Uterus (tissue), 4 donors: ENCODE results near the gene DLX4. TPM values are rescaled to one million over a fixed set of nuclear protein-coding genes. Genes with fewer than 3 reads are reported as not detected.

Experiments used
- DNase-seq, 2 donors: peaks; one replicate each; pipeline ENCODE4 v3.0.0-alpha.2; 2019 to 2020
- H3K27ac ChIP-seq, 2 donors: fragments of 200-600 bp; sonication (generic); 1 replicate in 1 of 2; 2 replicates in 1 of 2; pipeline ENCODE4 v1.5.1; 2016 to 2018
- H3K27me3 ChIP-seq, 2 donors: fragments of 200-600 bp; sonication (generic); one replicate each; pipeline ENCODE4 v1.5.1; 2018 to 2019; ENCODE audit warnings: control low read depth in 1 of 2
- H3K36me3 ChIP-seq, 2 donors: fragments of 200-600 bp; sonication (generic); one replicate each; pipeline ENCODE4 v1.5.1; 2019; ENCODE audit warnings: control low read depth in 1 of 2
- H3K4me1 ChIP-seq, 2 donors: fragments of 200-600 bp; sonication (generic); one replicate each; pipeline ENCODE4 v1.5.1; 2018 to 2019; ENCODE audit warnings: control low read depth in 1 of 2
- H3K4me3 ChIP-seq, 2 donors: fragments of 200-600 bp; sonication (generic); 1 replicate in 1 of 2; 2 replicates in 1 of 2; pipeline ENCODE4 v1.5.1; 2018 to 2019; ENCODE audit warnings: mild to moderate bottlenecking in 1 of 2
- H3K9me3 ChIP-seq, 2 donors: fragments of 200-600 bp; sonication (generic); one replicate each; pipeline ENCODE4 v1.5.1; 2019; ENCODE audit warnings: control low read depth in 1 of 2
- CTCF ChIP-seq, 4 experiments: fragments of 200-600 bp in 2 of 4; fragments of 450-650 bp in 2 of 4; sonication (generic) in 2 of 4; IDR thresholded peaks; one replicate each; pipeline ENCODE4 v1.5.1; 2016 to 2019; ENCODE audit warnings: antibody characterized with exemption in 4 of 4, mild to moderate bottlenecking in 2 of 4, moderate library complexity in 1 of 4
- POLR2A ChIP-seq, 2 donors: fragments of 450-650 bp; IDR thresholded peaks; one replicate each; pipeline ENCODE4 v1.6.1; 2016; ENCODE audit warnings: antibody characterized with exemption in 2 of 2, mild to moderate bottlenecking in 1 of 2, moderate library complexity in 1 of 2
- intact Hi-C: fragments of 100-400 bp; cut with DNase I; formaldehyde crosslinking; loops from one replicate; pipeline ENCODE4 v1.15.1; 2023; ENCODE audit warnings: low total_unique reads
- total RNA-seq, 4 donors: library from RNA; depleted of rRNA in 3 of 4; stranded (reverse); fragments of >200 nt in 3 of 4; gene quantifications; one replicate each; pipeline versions ENCODE4 v1.1.0 to v1.2.4, GENCODE V29; 2014 to 2023
- donor health status: DM: yes; HTN: yes; CAD: no.

DLX4 gene
- total RNA-seq, 4 donors from 2014 or later = not detected

GRCh38 chr17:49964303-49964768, 4.7 kb upstream of the DLX4 start:
- no peak overlapping the region for H3K27ac ChIP-seq
- no peaks in the 10 kb centered on the region for H3K9me3 ChIP-seq
- TF ChIP-seq POLR2A (IDR thresholded peaks at IDR 0.05) (no peak), CTCF (IDR thresholded peaks at IDR 0.05) (no peak)
- no peak overlapping the region for H3K4me3 ChIP-seq
- no peaks in the 10 kb centered on the region for H3K36me3 ChIP-seq
- no peak for DNase-seq
- peaks cover 0 to 19% of the 10 kb centered on the region in 2 donors for H3K4me1 ChIP-seq
- intact Hi-C loops = no loop called here
- H3K27me3 ChIP-seq = peaks cover 38 to 58% of the 10 kb centered on the region in 2 donors

DNA sequence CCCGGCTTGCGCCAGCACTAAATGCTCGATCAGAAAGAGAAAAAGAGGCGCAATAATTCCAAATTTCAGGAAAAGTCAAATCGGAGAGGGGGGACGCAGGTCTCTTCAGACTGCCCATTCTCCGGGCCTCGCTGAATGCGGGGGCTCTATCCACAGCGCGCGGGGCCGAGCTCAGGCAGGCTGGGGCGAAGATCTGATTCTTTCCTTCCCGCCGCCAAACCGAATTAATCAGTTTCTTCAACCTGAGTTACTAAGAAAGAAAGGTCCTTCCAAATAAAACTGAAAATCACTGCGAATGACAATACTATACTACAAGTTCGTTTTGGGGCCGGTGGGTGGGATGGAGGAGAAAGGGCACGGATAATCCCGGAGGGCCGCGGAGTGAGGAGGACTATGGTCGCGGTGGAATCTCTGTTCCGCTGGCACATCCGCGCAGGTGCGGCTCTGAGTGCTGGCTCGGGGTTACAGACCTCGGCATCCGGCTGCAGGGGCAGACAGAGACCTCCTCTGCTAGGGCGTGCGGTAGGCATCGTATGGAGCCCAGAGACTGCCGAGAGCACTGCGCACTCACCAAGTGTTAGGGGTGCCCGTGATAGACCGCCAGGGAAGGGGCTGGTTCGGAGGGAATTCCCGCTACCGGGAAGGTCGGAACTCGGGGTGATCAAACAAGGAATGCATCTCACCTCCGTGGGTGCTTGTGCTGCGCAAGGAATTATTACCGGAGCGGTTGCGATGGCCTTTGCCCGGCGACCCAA, 4.0 kb upstream of the DLX4 start:
- peaks cover 0 to 22% of the 10 kb centered on the region in 2 donors for H3K4me1 ChIP-seq
- no peaks in the 10 kb centered on the region for H3K36me3 ChIP-seq
- no peak overlapping the region for H3K4me3 ChIP-seq
- DNase-seq = no peak
- no peak overlapping the region for H3K27ac ChIP-seq
- peaks cover 40 to 64% of the 10 kb centered on the region in 2 donors for H3K27me3 ChIP-seq
- intact Hi-C loops = no loop called here
- no peak for TF ChIP-seq CTCF (IDR thresholded peaks at IDR 0.05)
- TF ChIP-seq POLR2A (IDR thresholded peaks at IDR 0.05) = no peak
- H3K9me3 ChIP-seq = no peaks in the 10 kb centered on the region

DNA sequence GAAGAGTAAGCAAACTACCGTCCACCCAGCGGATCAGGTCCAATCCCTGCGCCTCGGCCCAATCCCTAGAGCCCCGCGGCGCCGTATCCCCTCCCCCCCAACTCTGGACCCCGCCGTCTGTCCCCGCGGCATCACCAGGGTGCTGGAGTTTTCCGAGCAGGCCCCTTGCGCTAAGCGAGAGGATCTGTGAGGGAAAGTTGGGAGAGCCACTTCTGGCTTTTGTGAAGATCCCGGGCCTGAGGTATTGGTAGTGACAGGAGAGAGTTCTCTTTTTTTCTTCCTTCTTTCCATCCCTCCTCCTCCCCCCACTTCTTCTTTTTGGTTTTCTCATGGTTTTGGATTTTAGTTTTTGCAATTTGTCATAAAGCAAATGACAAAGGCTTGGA, 3.5 kb upstream of the DLX4 start:
- Histone ChIP-seq H3K27me3 (peaks cover 40 to 69% of the 10 kb centered on the region in 2 donors), H3K27ac (no peak overlapping the region), H3K4me3 (no peak overlapping the region), H3K9me3 (no peaks in the 10 kb centered on the region), H3K36me3 (no peaks in the 10 kb centered on the region), H3K4me1 (peaks cover 0 to 22% of the 10 kb centered on the region in 2 donors)
- intact Hi-C loops = no loop called here
- no peak for TF ChIP-seq CTCF (IDR thresholded peaks at IDR 0.05)
- no peak for TF ChIP-seq POLR2A (IDR thresholded peaks at IDR 0.05)
- no peak for DNase-seq

DNA sequence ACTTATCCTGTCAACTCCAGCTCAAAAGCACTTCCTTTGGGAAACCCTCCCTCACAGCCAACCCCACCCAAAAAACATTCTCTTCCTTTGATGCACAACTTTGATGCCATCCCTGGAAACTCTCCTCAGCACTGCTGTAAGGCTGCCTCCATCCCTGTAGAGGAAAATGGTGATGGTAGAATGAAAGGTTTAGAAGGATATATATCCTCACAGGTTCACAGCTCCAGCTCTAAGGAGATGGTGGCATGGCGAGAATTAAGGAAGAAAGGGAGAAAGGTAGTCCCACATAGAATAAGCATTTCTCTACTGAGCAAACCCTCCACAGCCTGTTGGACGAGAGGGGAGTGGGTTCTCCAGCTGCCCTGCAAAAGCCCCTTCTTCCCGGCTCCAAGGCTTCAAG, 2.2 kb upstream of the DLX4 start:
- peaks cover 47 to 81% of the 10 kb centered on the region in 2 donors for H3K27me3 ChIP-seq

More for the DNA sequence above, 2.2 kb upstream of the DLX4 start:
- intact Hi-C loops = no loop called here
- no peak for DNase-seq
- Histone ChIP-seq H3K36me3 (no peaks in the 10 kb centered on the region), H3K4me1 (peaks cover 0 to 24% of the 10 kb centered on the region in 2 donors), H3K4me3 (no peak overlapping the region), H3K27ac (no peak overlapping the region), H3K9me3 (no peaks in the 10 kb centered on the region)
- TF ChIP-seq CTCF (IDR thresholded peaks at IDR 0.05) (no peak), POLR2A (IDR thresholded peaks at IDR 0.05) (no peak)
